HCEC 1CT (cell line): ENCODE measurements around the gene CNNM2.

Experiments used
- DNase-seq: peaks from one replicate; pipeline ENCODE4 v3.0.0-alpha.2; 2017

CNNM2 gene

DNA sequence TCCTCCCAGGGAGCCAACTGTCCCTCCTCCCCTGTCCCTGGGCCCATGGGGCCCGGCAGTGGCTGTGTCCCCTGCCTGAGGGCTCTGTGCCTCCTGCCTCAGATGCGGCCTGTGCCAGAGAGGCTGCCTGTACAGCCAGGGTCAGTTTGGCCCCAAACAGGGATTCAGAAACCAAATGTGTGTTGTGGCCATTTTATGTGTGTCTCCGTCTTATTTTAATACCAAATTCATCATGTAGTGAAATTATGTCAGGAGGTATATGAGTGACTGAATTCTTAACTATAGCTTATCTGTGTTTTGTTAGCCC is 160.2 kb downstream of the CNNM2 start:
- no peak for DNase-seq

DNA sequence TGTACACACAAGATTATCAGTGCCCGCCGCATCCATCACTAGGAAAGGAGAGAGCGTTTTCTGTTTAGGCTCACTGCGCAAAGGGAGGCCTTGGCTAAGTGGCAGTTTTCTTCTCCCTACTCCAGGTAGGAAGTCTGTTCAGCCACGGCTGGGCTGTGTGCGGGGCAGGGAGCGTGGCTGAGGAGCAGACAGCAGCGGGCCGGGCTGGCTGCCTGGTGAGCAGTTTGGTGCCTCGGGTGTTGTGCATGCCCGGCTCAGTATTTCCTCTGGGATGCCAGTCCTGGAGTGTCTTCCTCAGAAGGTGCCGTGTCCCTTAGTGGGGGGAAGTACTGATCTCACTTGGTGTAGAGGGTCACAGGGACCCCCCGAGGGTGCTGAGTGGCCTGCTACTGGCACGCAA is 160.6 kb downstream of the CNNM2 start:
- DNase-seq: no peak

DNA sequence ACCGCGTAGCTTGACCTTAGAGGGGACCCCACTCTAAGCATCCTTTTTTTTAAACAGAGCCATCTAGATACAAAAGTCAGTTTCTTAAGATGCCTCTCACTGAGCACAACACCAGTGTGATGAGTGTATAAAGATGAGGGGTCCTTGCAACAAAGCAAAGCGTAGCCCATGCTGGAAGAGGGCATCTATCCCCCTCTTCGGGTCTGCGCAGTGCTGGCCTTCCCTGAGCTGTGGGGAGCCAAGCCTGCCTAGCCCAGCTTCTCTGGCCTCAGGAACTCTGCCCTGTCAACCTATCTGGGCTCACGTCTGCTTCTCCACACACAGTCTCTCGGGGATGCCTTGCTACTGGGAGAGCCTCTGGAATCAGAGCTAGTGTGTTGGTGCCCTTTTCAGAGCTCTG is 161.0 kb downstream of the CNNM2 start:
- DNase-seq: no peak

DNA sequence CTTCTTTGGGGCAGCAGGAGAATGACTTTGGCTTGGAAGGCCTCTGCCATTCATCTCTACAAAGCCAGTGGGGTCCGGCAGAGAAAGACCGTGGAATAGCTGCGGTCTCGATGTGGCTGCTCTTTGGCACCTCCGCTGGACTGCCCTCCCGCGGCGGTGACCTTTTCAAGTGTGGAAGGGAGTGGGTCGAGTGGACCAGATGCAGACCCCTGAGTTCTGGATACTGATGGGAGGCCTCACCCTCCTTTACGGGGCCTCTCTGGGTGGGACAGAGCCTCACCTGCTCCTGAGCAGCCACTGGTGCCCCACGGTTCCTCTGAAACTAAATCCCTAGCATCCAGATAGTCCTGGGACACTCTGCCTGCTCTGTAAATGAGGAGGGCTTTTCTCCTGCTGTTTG is 161.9 kb downstream of the CNNM2 start:
- no peak for DNase-seq

DNA sequence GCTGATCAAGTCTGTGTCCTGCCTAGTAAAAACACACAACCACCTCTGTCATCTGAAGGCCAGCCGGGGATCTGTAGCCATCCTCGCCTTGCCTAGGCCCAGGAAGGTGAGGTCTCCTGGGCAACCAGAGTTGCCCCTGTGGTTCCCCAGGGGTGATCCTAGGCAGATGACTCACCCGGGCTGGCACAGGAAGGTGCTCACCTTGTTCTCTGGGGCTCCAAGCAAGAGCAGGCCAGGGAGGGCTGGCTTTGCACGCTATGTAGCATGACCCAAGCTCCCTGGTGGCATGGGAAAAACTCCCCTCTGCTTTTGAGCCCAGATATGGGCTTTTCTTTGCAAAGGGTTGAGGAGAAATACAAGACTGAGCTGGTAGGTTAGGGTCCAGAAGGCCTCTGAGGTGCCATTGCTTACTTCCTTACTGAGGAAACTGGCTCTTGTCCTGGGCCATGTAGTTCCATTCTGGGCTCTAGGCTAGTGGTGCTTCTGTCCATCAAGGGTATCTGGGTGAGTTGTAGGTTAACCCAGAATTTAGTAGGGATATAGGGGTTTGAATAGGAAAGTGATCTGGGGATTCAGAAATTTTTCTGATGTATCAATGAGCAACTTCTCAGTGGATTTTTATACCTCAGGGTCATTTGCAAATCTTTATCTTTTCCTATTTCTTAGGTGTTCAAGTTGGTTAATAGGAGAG is 162.9 kb downstream of the CNNM2 start:
- DNase-seq: no peak

DNA sequence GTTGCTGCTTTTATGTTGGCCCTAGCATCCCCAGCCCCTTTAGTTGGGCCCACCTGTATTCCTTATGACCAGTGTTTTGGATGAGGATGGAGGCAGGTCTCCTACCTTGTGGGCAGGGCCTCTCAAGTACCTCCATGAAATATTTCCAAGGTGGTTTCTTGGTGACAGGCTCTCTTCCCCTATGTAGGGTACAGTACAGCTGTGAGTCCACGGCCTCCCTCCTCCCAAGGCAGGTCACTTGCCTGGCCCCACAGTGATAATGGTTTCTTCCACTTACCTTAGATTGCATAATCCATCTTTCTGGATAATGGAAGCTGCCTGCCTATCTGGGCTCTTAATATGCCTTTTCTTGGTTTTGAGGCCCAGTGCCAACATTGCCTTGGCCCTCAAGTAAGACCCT is 164.6 kb downstream of the CNNM2 start:
- no peak for DNase-seq

DNA sequence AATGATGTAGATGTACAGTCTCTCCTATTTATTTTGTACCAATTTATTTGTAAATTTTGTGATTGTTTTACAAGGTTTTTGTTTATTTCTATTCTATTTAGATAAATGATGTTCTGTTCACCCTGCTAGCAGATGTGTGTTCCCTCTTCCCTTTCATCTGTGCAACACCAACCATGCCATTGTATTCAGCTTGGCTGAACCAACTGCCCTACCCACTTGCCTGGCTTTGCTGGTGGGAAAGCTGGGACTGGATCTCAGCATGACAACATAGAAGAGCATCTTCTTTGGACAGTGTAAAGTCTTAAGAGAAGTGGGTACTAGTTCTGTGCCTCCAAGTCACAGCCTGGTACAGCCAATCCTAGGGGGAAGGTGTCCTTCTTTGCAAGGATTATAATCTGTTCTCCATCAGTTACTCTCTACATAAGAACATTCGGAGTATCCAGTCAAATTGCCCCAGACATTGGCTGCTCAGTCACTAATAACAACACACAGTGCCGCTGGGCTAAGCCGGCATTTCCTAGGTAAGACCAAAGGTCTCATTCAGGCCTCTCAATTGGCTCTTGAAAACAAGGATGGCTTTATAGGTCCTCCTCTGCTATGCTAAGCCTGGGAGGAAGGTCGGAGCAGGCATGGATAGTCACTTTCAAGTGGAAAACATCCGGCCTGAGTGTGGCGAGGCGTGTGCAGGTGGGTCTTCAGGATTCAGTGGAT is 165.3 kb downstream of the CNNM2 start:
- DNase-seq: no peak

DNA sequence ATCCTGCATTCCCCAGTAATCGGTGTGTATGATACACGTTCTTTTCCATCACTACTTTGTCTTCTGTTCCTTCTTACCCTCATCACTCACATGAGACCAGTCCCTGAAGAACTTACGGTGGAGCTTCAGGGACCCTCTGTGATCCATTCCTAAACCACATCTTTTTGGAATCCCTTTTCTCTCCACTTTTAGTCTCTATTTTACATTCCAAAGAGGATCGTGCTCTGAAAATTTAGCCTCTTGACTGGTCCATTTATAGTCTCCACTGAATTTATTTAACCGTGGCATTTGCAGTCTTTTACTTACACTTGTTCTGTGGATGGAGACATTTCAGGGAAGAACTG is 165.9 kb downstream of the CNNM2 start:
- DNase-seq: no peak

DNA sequence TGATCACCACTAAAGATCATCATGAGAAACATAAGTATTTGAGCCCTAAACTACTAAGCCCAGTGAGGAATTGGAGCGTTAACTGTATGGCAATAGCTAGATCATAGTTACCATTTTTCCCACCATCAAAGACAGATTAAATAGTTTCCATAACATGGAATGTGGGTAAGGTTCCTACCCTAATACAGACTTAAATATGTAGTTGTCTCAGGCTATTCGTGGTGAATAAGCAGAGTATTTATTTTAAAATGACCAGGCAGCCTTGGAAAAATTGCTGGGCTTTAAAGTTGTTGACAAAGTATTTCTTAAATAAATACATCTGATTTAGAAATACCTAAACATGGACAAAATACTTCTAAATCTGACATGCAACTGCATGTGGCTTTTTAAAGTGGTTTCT is 168.2 kb downstream of the CNNM2 start:
- DNase-seq: no peak

DNA sequence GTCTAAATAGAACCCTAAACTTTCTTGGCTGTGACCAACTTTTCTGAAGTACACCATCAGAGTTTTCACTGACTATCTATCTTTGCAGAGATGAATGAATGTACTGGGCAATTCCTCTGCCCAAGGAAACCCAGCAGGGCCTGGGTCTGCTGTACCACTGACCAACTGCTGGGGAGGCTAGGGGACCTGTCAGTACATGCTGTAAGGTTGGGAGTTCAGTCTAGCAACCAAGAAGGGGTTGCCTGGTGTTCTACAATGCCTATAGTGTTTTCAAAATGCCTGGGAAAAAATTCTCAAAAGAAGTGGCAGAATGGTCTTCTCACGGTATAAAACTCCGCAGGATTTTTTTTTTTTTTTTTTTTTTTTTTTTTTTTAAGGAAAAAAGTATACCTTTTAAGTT is 168.7 kb downstream of the CNNM2 start:
- DNase-seq: no peak

DNA sequence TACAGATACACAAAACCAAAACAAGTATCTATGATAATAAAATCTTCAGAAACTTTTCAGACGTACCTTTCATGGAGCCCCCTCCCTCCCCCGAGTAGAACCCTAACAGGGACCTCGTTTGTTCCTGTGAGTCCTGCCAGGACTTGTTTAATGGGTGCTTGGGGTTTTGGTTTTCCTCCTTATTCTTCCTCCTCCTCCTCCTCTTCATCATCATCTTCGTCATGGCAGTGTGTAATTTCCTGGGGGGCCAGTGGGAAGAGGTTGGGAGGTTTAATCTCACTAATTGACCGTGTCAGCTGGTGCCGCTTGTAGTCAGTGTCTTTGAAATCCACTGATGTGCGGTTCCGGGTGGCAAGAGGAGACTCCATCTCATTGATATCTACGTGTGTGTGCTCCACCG is 171.4 kb downstream of the CNNM2 start:
- DNase-seq: no peak

DNA sequence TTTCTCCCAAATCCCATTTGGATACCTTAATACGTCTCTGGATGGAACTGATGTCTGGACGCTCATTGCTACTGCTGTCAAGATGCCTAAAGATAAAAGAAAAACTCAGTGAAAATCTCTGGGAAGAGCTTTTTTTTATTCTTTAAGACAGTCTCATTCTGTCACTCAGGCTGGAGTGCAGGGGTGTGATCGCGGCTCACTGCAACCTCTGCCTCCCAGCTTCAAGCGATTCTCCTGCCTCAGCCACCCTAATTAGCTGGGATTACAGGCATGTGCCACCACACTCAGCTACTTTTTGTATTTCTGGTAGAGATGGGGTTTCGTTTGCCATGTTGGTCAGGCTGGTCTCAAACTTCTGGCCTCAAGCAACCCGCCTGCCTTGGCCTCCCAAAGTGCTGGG is 172.8 kb downstream of the CNNM2 start:
- no peak for DNase-seq

DNA sequence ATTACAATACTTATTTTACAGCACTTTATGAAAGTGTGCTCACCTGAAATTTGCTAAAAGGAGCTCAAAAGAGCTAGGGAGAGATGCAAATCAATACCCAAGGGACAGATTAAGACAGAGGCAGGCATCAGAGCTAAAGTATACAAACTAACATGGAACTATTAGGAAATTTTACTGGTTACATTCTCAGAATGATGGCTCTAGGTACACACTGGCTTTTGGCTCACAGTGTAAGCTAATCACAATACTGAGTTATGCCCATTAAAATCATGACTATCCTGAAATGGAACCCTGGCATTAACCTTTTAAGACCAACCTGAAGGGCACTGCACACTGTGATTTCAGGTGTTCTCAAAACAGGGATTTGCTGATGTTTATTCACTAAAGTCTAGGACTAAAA is 176.9 kb downstream of the CNNM2 start:
- no peak for DNase-seq

DNA sequence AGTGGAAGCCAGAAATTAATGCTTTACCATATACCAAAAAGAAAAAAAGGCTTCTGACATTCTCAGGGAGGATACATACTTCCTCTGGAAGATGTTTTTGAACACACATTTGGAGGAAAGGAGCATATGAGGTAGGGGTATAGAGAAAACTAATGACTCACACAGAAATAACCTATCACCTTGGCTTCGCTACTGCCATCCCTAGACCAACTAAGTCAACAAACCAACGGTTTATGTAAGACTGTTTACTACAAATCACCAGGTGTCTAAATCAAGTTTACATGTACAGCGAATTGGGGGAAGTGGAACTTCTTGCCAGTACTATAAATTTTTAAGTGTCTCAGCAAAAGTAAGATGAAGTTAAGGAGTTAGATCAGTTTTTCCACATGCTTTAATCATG is 178.0 kb downstream of the CNNM2 start:
- no peak for DNase-seq

DNA sequence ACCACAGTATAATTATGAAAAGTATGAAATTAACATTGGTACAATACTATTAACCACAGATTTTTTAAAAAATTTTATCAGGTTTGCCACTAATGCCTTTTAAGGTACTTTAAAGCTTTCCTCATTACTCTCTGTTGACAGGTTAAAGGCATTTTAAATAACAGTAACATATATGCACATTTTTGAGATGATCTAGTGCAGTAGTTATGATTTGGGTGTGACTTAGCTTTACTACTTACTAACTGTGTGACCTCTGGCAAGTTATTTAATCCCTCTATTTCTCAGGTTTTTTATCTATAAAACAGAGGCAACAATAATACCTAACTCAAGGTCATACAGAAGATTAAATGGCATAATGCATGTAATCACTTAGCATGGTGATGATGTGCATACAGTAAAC is 180.1 kb downstream of the CNNM2 start:
- no peak for DNase-seq

DNA sequence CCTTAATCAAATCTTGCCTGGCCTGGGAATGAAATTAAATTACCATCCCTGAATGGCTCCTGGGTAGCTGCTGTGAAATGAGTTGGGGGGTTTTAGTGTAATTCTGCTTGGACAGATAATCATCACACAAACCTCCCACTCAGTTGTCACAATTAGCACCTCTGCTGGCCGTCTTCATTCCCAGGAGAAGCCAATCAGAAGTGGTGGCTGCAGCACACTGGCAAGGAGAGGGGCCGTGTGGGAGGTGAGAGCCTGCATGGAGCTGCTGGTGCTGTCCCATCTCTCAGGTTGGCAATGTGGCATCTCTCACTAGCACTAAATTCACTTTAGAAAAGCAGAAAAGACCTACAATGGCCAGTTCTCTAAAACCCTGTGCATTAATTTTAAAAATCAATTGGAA is 182.5 kb downstream of the CNNM2 start:
- no peak for DNase-seq

DNA sequence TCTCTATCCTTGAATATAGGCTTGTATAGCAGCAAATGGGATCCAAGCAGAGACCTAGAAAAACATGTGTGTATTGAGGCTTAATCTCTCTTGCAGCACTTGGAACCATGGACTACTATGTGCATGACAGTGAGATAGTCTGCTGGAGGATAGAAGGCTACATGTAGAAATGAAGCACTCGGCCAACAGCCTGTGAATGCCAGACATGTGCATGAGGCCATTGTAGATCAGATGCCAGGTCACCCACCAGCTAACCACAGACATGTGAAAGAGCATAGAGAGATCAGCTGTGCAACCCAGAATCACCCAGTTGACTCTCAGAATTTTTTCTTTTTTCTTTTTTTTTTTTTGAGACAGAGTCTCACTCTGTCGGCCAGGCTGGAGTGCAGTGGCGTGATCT is 184.1 kb downstream of the CNNM2 start:
- no peak for DNase-seq

DNA sequence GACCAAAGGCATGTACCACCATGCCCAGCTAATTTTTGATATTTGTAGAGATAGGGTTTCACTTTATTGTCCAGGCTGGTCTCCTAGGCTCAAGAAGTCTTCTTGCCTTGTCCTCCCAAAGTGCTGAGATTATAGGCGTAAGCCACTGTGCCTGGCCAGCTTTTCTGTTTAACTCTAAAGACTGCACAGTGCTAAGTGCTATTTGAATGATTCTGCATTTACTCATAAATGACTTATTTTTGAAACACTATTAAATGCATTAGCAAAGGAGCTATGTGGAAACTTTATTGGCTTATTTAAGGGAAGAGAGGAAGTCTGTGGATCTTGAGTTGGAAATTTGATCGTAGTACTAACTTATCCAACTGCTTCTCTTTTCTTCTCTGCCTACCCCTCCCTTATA is 185.9 kb downstream of the CNNM2 start:
- no peak for DNase-seq

DNA sequence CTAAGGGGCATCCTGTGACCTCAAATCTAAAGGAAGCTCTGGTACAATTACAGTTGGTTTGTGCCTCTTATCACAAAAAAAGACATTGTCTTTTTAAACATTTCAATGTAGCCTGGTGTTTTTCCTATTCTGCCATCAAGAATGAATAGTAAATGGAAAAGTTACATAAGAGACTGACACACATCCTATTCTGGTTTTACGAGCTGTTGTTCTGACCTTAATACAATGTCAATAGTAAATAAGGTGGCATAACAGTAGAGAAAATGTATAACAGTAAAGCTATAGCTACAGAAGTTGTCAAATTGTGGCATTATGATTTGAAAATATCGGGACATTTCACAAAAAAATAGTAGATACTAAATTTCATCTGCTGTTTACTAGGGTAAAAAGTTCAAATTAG is 186.6 kb downstream of the CNNM2 start:
- no peak for DNase-seq

DNA sequence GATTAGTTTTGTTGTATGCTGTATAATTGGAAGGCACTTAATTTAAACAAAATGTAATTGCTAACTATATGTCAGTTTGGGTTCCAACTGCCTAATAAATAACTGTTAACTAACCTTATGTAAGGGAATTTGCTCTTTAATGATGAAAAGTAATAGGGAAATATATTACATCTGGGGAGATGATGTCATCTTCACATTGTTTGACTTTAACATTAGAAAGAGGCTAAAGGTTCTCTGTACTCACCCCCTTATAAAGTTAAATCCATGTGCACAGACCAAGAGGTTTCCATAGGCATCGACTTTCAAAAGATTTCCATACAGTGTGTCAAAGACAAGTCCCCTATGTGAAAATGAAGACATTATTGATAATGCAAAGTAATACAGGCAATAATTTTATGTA is 187.4 kb downstream of the CNNM2 start:
- no peak for DNase-seq

DNA sequence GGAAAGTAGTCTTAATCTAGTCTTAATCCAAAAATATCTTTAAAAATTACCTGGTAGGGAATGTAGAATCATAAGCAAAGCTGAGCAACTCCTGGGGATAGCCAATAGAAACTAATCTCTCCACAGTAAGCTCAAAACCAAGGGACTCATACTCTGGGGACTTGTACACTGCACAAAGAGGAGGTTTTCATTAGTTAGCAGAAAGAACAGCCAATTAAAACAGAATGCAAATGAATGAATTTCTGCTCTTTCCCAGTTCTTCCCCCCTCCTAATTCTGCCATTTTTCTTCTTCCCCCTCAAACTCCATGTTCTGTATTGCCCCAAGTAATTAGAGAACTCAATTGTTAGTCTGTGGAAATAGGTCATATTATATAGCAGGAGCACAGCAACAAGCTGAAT is 188.4 kb downstream of the CNNM2 start:
- DNase-seq: no peak

DNA sequence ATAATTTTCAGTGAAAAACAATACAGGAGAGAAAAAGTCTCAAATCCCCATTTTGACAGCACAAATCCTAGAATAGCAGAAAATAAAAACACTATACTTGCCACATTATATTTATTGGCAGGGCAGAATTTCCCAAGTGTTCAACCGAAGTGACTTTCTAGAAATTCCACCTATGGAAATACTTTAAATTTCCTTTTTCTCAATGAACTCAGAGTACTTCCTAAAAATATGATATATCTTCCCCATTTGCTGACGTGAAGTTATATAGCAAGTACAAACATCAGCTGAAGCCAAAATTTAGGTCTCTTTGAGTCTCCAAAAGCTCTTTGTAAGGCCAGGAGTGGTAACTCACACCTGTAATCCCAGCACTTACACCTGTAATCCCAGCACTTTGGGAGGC is 191.7 kb downstream of the CNNM2 start:
- DNase-seq: no peak

DNA sequence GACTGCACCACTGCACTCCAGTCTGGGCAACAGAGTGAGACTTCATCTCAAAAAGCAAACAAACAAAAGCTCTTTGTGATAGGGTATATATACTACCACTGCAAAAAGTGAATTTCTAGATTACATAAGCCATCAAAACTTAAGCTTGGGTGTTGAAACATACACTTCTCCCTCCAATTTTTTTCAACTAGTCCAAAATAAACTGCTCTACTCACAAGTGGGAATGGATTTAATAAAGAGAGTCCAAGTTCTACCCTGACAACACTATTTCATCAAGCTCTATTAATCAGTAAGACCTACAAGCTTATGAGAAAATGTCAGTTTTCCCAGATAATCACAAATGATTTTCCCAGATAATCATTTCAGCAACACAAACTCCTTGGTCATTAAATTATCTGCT is 192.3 kb downstream of the CNNM2 start:
- no peak for DNase-seq

DNA sequence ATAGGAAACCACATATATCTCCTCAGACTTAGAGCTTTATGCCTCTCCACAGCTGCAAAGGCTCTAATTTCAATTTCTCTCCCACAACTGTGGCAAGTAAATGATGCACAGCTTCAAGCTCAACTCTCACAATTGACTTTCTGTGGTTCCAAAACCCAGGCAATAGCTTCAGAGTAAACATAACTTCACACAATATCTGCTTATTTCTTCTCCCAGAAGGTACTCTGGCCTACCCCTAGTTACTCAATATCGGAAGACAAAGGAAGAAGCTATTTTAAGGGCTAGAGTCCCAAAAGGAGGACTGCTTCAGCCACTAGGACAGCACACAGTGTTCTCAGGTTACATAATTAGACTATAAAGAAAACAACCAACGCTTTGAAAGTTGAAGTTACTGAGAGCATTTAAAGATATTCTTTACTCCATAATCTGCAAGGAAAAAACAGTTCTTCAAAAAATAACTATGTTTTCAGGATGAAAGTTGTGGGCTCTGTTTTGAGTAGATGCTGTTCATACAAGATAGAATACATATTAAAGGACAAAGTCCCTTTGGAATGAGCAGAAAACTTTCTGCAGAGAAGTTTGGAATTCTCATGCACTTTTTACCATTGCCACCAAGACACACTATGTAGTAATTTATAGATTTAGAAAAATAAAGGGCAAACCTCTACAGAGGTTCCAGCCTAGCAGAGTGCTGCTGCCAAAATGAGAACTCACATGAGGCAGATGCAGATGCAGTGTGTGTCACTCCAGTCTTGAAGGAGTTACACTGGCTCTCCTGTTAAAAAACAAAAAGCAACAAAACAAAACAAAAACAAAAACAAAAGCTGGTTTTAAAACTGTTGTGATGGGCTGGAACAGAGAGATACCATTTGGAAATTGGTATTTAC is 193.2 kb downstream of the CNNM2 start:
- peak; percentile 32 for DNase-seq
